Fibroblast of the aortic adventitia (primary cell): ENCODE data around the gene PNLIP. TPM values are rescaled to one million over a fixed set of nuclear protein-coding genes. Genes with fewer than 3 reads are reported as not detected.

Experiments
- DNase-seq: peaks from one replicate; pipeline ENCODE4 v3.0.0-alpha.2; 2010; ENCODE audit warnings: low read depth
- H3K4me3 ChIP-seq: 2 replicates; pipeline ENCODE4 v1.5.1; 2011; ENCODE audit warnings: low read depth, mild to moderate bottlenecking, control low read depth, low read length, moderate library complexity
- small RNA-seq: library from RNA; depleted of rRNA; stranded (forward); fragments of <200 nt; gene quantifications from one replicate; pipeline ENCODE3, GENCODE V24; 2012
- total RNA-seq: library from RNA; depleted of rRNA; stranded (reverse); fragments of >200 nt; gene quantifications from 2 replicates; pipeline ENCODE4 v1.2.3, GENCODE V29; 2012; ENCODE audit warnings: low replicate concordance
- TF ChIP-seq, protein P1 (sequence below): IDR thresholded peaks from 2 replicates; pipeline ENCODE4 v1.5.1; 2011; ENCODE audit warnings: mild to moderate bottlenecking, low read length, control low read depth, inconsistent platforms; ENCODE audit not compliant: insufficient read depth

PNLIP gene
- total RNA-seq, 1 donor = not detected

DNA sequence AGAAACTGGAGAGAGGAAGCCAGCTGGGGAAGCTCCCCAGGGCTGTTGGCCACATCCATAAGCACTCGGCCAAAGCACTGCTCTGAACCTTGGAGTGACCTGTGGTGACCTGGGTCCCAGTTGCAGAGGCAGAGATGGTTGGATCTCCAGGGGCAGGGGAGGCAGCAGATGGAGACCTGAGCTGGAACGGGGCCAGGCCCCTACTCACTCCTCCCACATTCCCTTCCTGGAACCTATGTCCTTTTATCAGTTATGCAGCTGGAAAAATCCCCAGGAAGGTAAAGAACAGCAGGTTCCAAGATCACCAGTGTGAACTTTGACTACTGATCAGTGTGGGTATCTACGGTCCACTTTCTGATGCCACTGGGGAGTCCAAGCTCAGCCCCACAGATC, 65.4 kb downstream of the PNLIP start:
- TF ChIP-seq, protein P1, sequence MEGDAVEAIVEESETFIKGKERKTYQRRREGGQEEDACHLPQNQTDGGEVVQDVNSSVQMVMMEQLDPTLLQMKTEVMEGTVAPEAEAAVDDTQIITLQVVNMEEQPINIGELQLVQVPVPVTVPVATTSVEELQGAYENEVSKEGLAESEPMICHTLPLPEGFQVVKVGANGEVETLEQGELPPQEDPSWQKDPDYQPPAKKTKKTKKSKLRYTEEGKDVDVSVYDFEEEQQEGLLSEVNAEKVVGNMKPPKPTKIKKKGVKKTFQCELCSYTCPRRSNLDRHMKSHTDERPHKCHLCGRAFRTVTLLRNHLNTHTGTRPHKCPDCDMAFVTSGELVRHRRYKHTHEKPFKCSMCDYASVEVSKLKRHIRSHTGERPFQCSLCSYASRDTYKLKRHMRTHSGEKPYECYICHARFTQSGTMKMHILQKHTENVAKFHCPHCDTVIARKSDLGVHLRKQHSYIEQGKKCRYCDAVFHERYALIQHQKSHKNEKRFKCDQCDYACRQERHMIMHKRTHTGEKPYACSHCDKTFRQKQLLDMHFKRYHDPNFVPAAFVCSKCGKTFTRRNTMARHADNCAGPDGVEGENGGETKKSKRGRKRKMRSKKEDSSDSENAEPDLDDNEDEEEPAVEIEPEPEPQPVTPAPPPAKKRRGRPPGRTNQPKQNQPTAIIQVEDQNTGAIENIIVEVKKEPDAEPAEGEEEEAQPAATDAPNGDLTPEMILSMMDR = no peak
- no peak overlapping the region for H3K4me3 ChIP-seq
- no peak for DNase-seq

DNA sequence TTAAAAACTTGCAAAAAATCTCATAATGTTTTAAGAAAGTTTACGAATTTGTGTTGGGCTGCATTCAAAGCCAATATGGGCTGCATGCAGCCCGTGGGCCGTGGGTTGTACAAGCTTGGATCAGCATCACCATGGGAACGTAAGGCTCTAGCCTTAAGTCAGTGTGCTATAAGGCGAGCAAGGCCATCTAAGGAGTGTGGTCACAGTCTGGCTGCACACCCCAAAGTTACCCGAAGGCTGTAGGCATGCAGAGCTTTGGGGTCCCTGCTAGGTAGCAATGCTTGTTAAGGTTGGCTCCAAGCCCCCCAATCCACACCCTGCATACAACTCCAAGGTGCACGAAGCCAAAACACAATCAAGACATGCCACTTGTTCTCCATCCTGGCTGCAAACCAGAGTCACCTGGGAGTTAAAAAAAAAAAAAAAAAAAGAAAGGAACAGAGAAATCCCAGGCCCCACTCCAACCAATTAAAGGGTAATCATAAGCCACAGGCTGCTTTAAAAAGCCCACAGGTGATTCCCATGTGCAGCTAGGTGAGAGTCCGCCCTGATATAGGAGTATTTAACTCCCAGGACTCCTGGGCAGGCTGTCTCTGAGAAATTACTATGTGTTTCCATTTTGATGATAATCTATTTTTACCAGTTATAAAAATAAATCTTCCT, 66.5 kb downstream of the PNLIP start:
- TF ChIP-seq, protein P1 = no peak
- DNase-seq = no peak

DNA sequence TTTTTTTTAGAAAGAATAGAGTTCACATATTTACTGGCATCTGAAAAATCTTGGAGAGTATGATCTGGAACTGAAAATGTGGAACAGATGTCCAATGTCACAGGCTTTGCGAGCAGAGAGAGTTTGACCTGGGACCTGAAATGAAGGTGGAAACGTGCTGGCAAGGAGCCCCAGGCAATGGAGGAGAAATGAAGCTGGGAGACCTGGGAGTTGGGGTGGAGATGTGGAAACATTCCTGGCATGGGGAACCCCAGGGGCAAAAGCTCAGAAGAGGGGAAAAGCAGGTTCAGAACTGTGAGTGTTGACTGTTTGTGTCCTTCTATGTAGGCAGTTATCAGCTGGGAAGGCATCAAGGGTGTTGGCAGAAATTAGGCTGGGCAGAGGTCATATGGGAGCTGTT, 67.7 kb downstream of the PNLIP start:
- TF ChIP-seq, protein P1 = no peak
- DNase-seq = no peak
- H3K4me3 ChIP-seq = no peak overlapping the region

More for the DNA sequence above, 66.5 kb downstream of the PNLIP start:
- H3K4me3 ChIP-seq = no peak overlapping the region

DNA sequence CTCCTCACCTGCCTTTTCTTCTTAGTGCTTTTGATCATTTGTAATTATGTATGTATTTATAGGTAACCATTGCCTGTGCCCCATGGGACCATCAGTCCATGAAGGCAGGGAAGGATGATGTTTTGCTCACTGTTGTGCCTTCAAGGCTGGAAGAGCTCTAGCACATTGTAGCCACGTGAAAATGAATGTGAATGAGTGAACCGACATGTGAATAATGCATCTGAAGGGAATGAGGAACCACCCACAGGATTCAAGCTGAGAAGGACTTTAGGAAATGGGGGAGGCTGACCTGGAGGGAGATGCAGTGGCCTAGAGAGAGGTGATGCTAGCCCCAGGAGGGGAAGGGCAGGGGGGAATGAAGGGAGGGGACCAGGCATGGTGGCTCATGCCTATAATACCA, 69.1 kb downstream of the PNLIP start:
- H3K4me3 ChIP-seq = no peak overlapping the region
- no peak for DNase-seq
- TF ChIP-seq, protein P1 = no peak

DNA sequence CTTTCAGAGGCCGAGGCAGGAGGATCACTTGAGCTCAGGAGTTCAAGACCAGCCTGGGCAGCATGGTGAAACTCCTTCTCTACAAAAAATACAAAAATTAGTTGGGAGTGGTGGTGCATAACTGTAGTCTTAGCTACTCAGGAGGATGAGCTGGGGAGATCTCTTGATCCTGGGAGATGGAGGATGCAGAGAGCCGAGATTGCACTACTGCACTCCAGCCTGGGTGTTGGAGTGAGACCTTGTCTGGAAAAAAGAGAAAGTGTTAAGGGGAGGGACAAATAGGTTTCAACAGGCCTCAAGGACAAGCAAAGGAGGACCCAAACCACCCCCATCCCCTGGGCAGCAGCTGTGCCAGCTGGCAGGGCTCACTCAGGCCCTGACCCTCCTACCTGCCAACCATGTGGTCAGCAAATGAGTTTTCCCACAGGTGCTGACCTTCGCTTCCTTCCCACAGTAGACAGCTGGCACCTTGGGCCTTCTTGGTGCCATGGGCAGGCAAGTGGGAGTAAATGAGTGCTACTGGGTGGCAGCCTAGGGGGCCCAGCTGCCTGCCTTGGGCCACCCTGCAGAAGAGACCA, 69.6 kb downstream of the PNLIP start:
- TF ChIP-seq, protein P1 = no peak
- DNase-seq = no peak
- no peak overlapping the region for H3K4me3 ChIP-seq

Small RNA genes within 50 kb of the gene (small RNA-seq; reads per million reads assigned to genes)
- gene RNU6-1090P = not detected

Other genes starting within 250 kb of the PNLIP start
- not detected in 2 replicates for gene CCDC172, start 221.5 kb upstream of the PNLIP start, total RNA-seq
- not detected in 2 replicates for gene PNLIPRP3, start 118.1 kb upstream of the PNLIP start, total RNA-seq
- not detected in 2 replicates for gene PNLIPRP1, start 45.0 kb downstream of the PNLIP start, total RNA-seq
- gene PNLIPRP2, start 75.0 kb downstream of the PNLIP start, total RNA-seq = not detected in 2 replicates
- 10.3 and 18.8 TPM in 2 replicates for gene HSPA12A, start 196.6 kb downstream of the PNLIP start, total RNA-seq